HG02970 (cell line): ENCODE results near the gene ZC3H7B.
"Not testable (repeated sequence)": the region's sequence is repeated elsewhere in the genome, so short reads cannot be mapped to it uniquely, and the experiment has no call there.

Experiments
- ATAC-seq: cut with Tn5 transposase; IDR thresholded peaks from one replicate; pipeline ENCODE4 v1.9.1; 2021; ENCODE audit warnings: mild to moderate bottlenecking, moderate library complexity, moderate number of reproducible peaks; ENCODE audit not compliant: unreplicated experiment, low FRiP score

The ZC3H7B gene

DNA sequence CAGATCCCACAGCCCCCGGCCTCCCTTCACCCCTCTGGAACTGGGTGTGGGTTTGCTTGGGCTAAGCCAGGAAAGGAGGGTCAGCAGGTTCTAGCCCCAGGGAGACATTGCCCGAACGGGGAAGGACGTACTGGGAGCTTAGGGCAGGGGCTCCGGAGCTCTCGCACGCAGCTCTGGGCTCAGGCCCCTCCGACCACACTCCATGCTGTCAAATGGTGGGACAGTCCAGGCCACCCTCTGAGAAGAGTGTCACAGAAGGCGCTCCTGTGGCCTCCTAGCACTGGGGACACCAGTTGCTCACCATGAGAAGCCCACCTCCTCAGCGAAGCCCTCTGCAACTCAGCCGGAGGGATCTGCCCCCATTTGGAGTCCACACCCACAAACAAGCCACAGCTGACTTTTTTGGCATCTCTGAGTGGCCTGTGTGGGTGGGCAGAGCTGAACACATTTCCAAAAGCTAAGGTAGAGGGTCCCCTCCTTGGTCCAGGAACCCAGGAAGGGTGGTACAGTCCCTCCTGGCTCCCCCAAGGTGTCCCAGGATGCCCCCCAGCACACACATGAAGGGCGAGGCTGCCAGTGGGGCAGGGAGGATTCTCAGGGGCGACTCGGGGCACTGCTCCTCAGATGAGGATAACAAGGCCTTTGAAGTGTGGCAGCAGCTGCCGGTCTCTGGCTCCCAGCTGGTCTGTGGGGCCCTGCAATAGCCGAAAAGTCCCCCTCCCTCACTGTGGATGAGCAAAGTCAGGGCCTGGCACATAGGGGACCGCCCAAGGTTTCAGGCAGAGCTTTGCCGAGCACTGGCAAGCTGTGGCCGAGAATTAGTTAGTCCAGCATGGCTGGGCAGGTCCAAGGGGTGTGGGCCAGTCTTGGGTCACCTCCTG is 67.5 kb downstream of the ZC3H7B start:
- no peak for ATAC-seq

DNA sequence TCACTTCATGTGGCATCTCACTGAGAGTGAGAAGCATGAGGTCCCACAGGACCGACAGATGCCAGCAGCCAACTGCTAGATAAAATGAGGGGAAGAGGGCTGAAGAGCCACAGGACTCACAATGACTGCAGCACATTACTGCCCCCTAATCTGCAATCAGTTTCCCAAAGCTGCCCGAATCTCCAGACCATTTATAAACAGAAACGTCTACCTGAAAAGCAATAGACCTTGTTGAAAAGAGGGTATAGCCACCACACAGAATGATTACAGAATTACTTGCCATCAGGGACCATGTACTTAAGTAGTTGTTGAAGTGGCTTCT is 68.1 kb downstream of the ZC3H7B start:
- ATAC-seq, result no peak

DNA sequence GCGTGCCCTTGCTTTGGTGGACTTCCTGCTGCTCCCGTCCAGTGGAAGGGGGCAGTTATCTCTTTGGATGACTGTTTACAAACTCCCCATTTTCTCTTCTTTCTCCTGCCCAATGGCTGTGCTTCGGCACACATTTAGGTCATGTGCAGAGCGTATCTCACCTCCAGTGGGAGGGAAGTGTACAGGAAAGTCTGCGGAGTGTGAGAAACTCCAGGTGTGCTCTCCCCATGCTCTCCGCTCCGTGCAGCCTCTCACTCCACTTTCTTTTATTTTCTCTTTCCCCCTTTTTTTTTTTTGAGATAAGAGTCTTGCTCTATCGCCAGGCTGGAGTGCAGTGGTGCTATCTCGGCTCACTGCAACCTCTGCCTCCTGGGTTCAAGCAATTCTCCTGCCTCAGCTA is 68.5 kb downstream of the ZC3H7B start:
- ATAC-seq, result no peak

GRCh38 chr22:41377846-41378245 is 76.5 kb downstream of the ZC3H7B start:
- ATAC-seq, result no peak

DNA sequence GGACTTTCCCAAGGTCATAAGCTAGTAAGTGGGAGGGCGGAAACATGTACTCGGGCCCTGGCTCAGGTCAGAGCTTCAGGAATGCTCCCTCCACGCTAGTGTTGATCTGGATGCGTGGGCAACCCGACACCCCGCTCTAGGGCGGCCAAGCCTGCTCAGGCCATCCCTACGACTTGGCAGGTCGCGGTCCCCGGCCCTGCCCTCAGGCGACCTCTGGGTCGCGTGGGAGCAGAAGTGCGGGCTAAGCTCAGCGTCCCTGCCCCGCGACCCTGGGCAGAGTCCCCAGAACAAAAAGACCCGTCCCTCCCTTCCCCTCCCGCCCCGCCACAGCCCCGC is 79.6 kb downstream of the ZC3H7B start:
- ATAC-seq, result no peak

- peak; percentile 89 for ATAC-seq
These were observed 80.2 kb downstream of the ZC3H7B start, which contains the start of gene TEF for GRCh38 chr22:41381329-41382097. TEF (plus strand) TSS chr22:41381942; CDS start chr22:41382045, 103 bp downstream.

GRCh38 chr22:41382098-41382578 is 80.8 kb downstream of the ZC3H7B start:
- peak; percentile 36 for ATAC-seq

GRCh38 chr22:41382610-41383009 is 81.3 kb downstream of the ZC3H7B start:
- no peak for ATAC-seq

- ATAC-seq, result no peak
These were observed 81.8 kb downstream of the ZC3H7B start for GRCh38 chr22:41383085-41383484.

- ATAC-seq, result no peak
These were observed 82.8 kb downstream of the ZC3H7B start for GRCh38 chr22:41384128-41384527.

- ATAC-seq, result no peak
These were observed 86.0 kb downstream of the ZC3H7B start for GRCh38 chr22:41387341-41387740.

- no peak for ATAC-seq
These were observed 92.7 kb downstream of the ZC3H7B start for GRCh38 chr22:41394012-41394356.

DNA sequence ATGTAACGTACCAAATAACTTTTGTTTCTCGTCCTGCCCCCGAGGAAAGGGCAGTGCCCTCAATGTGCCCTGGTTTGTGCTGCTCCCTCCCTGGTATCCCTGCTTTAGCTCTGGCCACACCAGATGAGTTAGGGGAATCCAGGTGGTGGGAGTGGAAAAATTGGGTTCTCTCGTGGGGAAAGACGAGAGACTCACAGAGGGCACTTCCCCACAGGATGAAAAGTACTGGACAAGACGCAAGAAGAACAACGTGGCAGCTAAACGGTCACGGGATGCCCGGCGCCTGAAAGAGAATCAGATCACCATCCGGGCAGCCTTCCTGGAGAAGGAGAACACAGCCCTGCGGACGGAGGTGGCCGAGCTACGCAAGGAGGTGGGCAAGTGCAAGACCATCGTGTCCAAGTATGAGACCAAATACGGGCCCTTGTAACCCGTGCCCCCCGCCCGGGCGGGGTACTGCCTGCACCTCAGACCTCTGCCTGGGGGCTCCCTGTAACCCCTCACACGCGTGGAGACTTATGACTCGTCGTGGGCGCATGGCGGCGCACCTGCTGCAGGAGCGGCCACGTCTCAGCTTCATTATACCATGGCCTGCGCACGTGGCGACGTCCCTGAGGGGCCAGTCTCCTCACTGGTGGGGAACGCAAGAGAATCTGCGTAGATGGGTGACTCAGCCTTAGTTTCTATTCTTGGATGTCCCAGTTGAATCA is 94.4 kb downstream of the ZC3H7B start:
- ATAC-seq, result no peak

- no peak for ATAC-seq
These were observed 96.0 kb downstream of the ZC3H7B start for GRCh38 chr22:41397143-41397811.

DNA sequence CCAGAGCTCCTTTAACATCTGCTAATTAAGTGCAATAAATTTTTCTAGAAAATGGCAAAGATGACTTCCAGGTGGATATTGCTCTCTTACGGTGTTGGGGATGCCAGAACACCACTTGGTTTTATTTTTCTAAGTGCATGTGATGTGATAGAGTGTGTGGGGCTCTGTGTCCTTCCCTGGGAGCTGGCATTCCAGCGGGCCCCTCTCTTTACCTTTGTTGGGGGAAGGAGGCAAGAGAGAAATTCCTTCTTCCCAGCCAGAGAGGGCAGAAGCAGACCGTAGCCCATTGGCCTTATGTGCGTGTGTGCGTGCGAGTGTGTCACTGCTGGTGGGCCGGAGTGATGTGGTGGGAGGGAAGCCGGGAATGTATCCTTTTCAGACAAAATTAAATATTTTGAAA is 97.6 kb downstream of the ZC3H7B start:
- ATAC-seq, result no peak

GRCh38 chr22:41401781-41402648 is 100.7 kb downstream of the ZC3H7B start:
- no peak for ATAC-seq

DNA sequence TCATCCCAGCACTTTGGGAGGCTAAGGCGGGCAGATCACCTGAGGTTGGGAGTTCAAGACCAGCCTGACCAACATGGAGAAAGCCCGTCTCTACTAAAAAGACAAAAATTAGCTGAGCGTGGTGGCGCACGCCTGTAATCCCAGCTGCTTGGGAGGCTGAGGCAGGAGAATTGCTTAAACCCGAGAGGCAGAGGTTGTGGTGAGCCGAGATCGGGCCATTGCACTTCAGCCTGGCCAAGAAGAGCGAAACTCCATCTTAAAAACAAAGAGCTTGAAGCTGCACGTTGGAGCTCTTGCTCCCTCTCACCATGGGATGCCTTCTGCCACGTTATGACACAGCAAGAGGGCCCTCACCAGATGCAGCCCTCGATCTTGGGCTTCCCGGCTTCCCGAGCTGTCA is 101.5 kb downstream of the ZC3H7B start:
- ATAC-seq, result not testable (repeated sequence)

GRCh38 chr22:41403532-41404318 is 102.4 kb downstream of the ZC3H7B start:
- ATAC-seq, result no peak

GRCh38 chr22:41405588-41405987 is 104.3 kb downstream of the ZC3H7B start:
- ATAC-seq, result no peak
